Measurements from ENCODE around the gene ZNF644.
"Not testable (repeated sequence)": the region's sequence is repeated elsewhere in the genome, so short reads cannot be mapped to it uniquely, and the experiment has no call there.

The ZNF644 gene

GRCh38 chr1:90919900-90920299, 101.9 kb downstream of the ZNF644 start:
- Histone ChIP-seq H3K27me3 (ENCODE audit: insufficient read depth, poor library complexity, severe bottlenecking) (no peaks in the 10 kb centered on the region), H3K4me3 (ENCODE audit: severe bottlenecking) (no peak overlapping the region), H3K4me1 (ENCODE audit: insufficient read depth, poor library complexity, severe bottlenecking) (no peaks in the 10 kb centered on the region), H3K36me3 (ENCODE audit: low read depth) (peaks cover 33% of the 10 kb centered on the region), H3K27ac (ENCODE audit: poor library complexity, severe bottlenecking) (no peak overlapping the region), H3K9me3 (ENCODE audit: severe bottlenecking) (no peaks in the 10 kb centered on the region)
- ATAC-seq (ENCODE audit: low read depth) (no peak), DNase-seq (ENCODE audit: low spot score) (no peak)
- TF ChIP-seq CTCF (IDR thresholded peaks at IDR 0.05; ENCODE audit: poor library complexity, severe bottlenecking) = no peak

GRCh38 chr1:90919190-90919719, 102.6 kb downstream of the ZNF644 start:
- no peaks in the 10 kb centered on the region for H3K27me3 ChIP-seq (ENCODE audit: insufficient read depth, poor library complexity, severe bottlenecking)
- TF ChIP-seq CTCF (IDR thresholded peaks at IDR 0.05; ENCODE audit: poor library complexity, severe bottlenecking) = no peak
- no peak overlapping the region for H3K4me3 ChIP-seq (ENCODE audit: severe bottlenecking)
- H3K4me1 ChIP-seq (ENCODE audit: insufficient read depth, poor library complexity, severe bottlenecking) = no peaks in the 10 kb centered on the region
- H3K27ac ChIP-seq (ENCODE audit: poor library complexity, severe bottlenecking) = no peak overlapping the region
- no peaks in the 10 kb centered on the region for H3K9me3 ChIP-seq (ENCODE audit: severe bottlenecking)
- DNase-seq (ENCODE audit: low spot score) (no peak), ATAC-seq (ENCODE audit: low read depth) (no peak)
- H3K36me3 ChIP-seq (ENCODE audit: low read depth) = peaks cover 33% of the 10 kb centered on the region

- Histone ChIP-seq H3K4me3 (ENCODE audit: severe bottlenecking) (no peak overlapping the region), H3K4me1 (ENCODE audit: insufficient read depth, poor library complexity, severe bottlenecking) (no peaks in the 10 kb centered on the region), H3K36me3 (ENCODE audit: low read depth) (peaks cover 34% of the 10 kb centered on the region), H3K27ac (ENCODE audit: poor library complexity, severe bottlenecking) (no peak overlapping the region), H3K27me3 (ENCODE audit: insufficient read depth, poor library complexity, severe bottlenecking) (no peaks in the 10 kb centered on the region), H3K9me3 (ENCODE audit: severe bottlenecking) (no peaks in the 10 kb centered on the region)
- no peak for ATAC-seq (ENCODE audit: low read depth)
- TF ChIP-seq CTCF (IDR thresholded peaks at IDR 0.05; ENCODE audit: poor library complexity, severe bottlenecking) = no peak
- DNase-seq (ENCODE audit: low spot score) = no peak
Measured at GRCh38 chr1:90911353-90911752, 110.5 kb downstream of the ZNF644 start.

GRCh38 chr1:90902672-90903071, 119.2 kb downstream of the ZNF644 start:
- Histone ChIP-seq H3K4me3 (ENCODE audit: severe bottlenecking) (no peak overlapping the region), H3K4me1 (ENCODE audit: insufficient read depth, poor library complexity, severe bottlenecking) (no peaks in the 10 kb centered on the region), H3K36me3 (ENCODE audit: low read depth) (peaks cover 29% of the 10 kb centered on the region), H3K27ac (ENCODE audit: poor library complexity, severe bottlenecking) (no peak overlapping the region), H3K9me3 (ENCODE audit: severe bottlenecking) (no peaks in the 10 kb centered on the region), H3K27me3 (ENCODE audit: insufficient read depth, poor library complexity, severe bottlenecking) (no peaks in the 10 kb centered on the region)
- no peak for ATAC-seq (ENCODE audit: low read depth)
- TF ChIP-seq CTCF (IDR thresholded peaks at IDR 0.05; ENCODE audit: poor library complexity, severe bottlenecking) = no peak
- no peak for DNase-seq (ENCODE audit: low spot score)

- peaks cover 25% of the 10 kb centered on the region for H3K36me3 ChIP-seq (ENCODE audit: low read depth)
- DNase-seq (ENCODE audit: low spot score) (no peak), ATAC-seq (ENCODE audit: low read depth) (no peak)
- no peaks in the 10 kb centered on the region for H3K27me3 ChIP-seq (ENCODE audit: insufficient read depth, poor library complexity, severe bottlenecking)
- no peak overlapping the region for H3K27ac ChIP-seq (ENCODE audit: poor library complexity, severe bottlenecking)
- H3K9me3 ChIP-seq (ENCODE audit: severe bottlenecking) = no peaks in the 10 kb centered on the region
- no peak for TF ChIP-seq CTCF (IDR thresholded peaks at IDR 0.05; ENCODE audit: poor library complexity, severe bottlenecking)
- H3K4me1 ChIP-seq (ENCODE audit: insufficient read depth, poor library complexity, severe bottlenecking) = no peaks in the 10 kb centered on the region
- no peak overlapping the region for H3K4me3 ChIP-seq (ENCODE audit: severe bottlenecking)
Measured at GRCh38 chr1:90899263-90899662, 122.6 kb downstream of the ZNF644 start.

- not testable (repeated sequence) for H3K27ac ChIP-seq (ENCODE audit: poor library complexity, severe bottlenecking); H3K9me3 ChIP-seq (ENCODE audit: severe bottlenecking); H3K4me1 ChIP-seq (ENCODE audit: insufficient read depth, poor library complexity, severe bottlenecking); DNase-seq (ENCODE audit: low spot score); ATAC-seq (ENCODE audit: low read depth); H3K27me3 ChIP-seq (ENCODE audit: insufficient read depth, poor library complexity, severe bottlenecking); H3K4me3 ChIP-seq (ENCODE audit: severe bottlenecking)
- H3K36me3 ChIP-seq (ENCODE audit: low read depth) = peaks cover 13% of the 10 kb centered on the region
Measured at GRCh38 chr1:90893679-90894078, 128.2 kb downstream of the ZNF644 start.

GRCh38 chr1:90892884-90893283, 129.0 kb downstream of the ZNF644 start:
- not testable (repeated sequence) for H3K9me3 ChIP-seq (ENCODE audit: severe bottlenecking); H3K4me1 ChIP-seq (ENCODE audit: insufficient read depth, poor library complexity, severe bottlenecking); H3K4me3 ChIP-seq (ENCODE audit: severe bottlenecking); DNase-seq (ENCODE audit: low spot score); H3K27ac ChIP-seq (ENCODE audit: poor library complexity, severe bottlenecking); ATAC-seq (ENCODE audit: low read depth); H3K27me3 ChIP-seq (ENCODE audit: insufficient read depth, poor library complexity, severe bottlenecking)
- H3K36me3 ChIP-seq (ENCODE audit: low read depth) = peaks cover 13% of the 10 kb centered on the region

Data from RWPE2 (cell line).